AG04450 (cell line): ENCODE data around the gene GRXCR1. TPM values are rescaled to one million over a fixed set of nuclear protein-coding genes. Genes with fewer than 3 reads are reported as not detected.

Experiments
- CTCF ChIA-PET: fragments of 300-600, 350-600 bp; formaldehyde crosslinking; extraction: SDS; loops from one replicate; lab custom pipeline; 2022; ENCODE audit warnings: antibody characterized with exemption, inconsistent platforms; lab: Charles Lee
- POLR2A ChIA-PET: fragments of 350-600 bp; formaldehyde crosslinking; extraction: SDS; loops from one replicate; lab custom pipeline; 2021; ENCODE audit warnings: antibody characterized with exemption, inconsistent platforms; lab: Yijun Ruan, JAX
- DNase-seq: peaks from one replicate; pipeline ENCODE4 v3.0.0-alpha.2; 2011; ENCODE audit warnings: low read depth, low spot score
- H3K27ac ChIP-seq: one replicate; pipeline ENCODE4 v1.5.1; 2012; ENCODE audit warnings: low read depth, low read length, control low read depth
- H3K27me3 ChIP-seq: one replicate; pipeline ENCODE4 v1.6.0; 2012; ENCODE audit warnings: low read length; ENCODE audit not compliant: control insufficient read depth, insufficient read depth
- H3K4me3 ChIP-seq: 2 replicates; pipeline ENCODE4 v1.5.1; 2011; ENCODE audit warnings: mild to moderate bottlenecking, low read depth, low read length, control low read depth
- H3K9me3 ChIP-seq: 2 replicates; pipeline ENCODE4 v1.5.1; 2012; ENCODE audit warnings: low read length; ENCODE audit not compliant: control insufficient read depth, insufficient read depth
- CTCF ChIP-seq: IDR thresholded peaks from 2 replicates; pipeline ENCODE4 v1.5.1; 2011; ENCODE audit warnings: low read depth, low read length, control low read depth, inconsistent platforms
- polyA plus RNA-seq: library from polyadenylated mRNA; depleted of rRNA; stranded (reverse); fragments of >200 nt; gene quantifications from 2 replicates; pipeline ENCODE4 v1.2.3, GENCODE V29; 2011

The GRXCR1 gene
- polyA plus RNA-seq, 1 experiment, result not detected

GRCh38 chr4:42945874-42946273 is 53.4 kb downstream of the GRXCR1 start:
- no peak for TF ChIP-seq CTCF
- no peak overlapping the region for H3K27ac ChIP-seq
- H3K9me3 ChIP-seq, result no peaks in the 10 kb centered on the region
- POLR2A ChIA-PET, result no interaction called here
- DNase-seq, result no peak
- CTCF ChIA-PET, result no interaction called here
- no peak overlapping the region for H3K4me3 ChIP-seq
- no peaks in the 10 kb centered on the region for H3K27me3 ChIP-seq

GRCh38 chr4:42953321-42953720 is 60.8 kb downstream of the GRXCR1 start:
- ChIA-PET CTCF (no interaction called here), POLR2A (no interaction called here)
- DNase-seq, result no peak
- no peak for TF ChIP-seq CTCF
- Histone ChIP-seq H3K4me3 (no peak overlapping the region), H3K9me3 (no peaks in the 10 kb centered on the region), H3K27ac (no peak overlapping the region), H3K27me3 (no peaks in the 10 kb centered on the region)

GRCh38 chr4:42954963-42955669 is 62.6 kb downstream of the GRXCR1 start:
- TF ChIP-seq CTCF, result no peak
- CTCF ChIA-PET, result no interaction called here
- Histone ChIP-seq H3K9me3 (no peaks in the 10 kb centered on the region), H3K27ac (no peak overlapping the region), H3K4me3 (no peak overlapping the region), H3K27me3 (no peaks in the 10 kb centered on the region)
- DNase-seq, result no peak
- POLR2A ChIA-PET, result no interaction called here

GRCh38 chr4:42955746-42956505 is 63.4 kb downstream of the GRXCR1 start:
- ChIA-PET POLR2A (no interaction called here), CTCF (no interaction called here)
- Histone ChIP-seq H3K9me3 (no peaks in the 10 kb centered on the region), H3K27me3 (no peaks in the 10 kb centered on the region), H3K27ac (no peak overlapping the region), H3K4me3 (no peak overlapping the region)
- no peak for DNase-seq
- no peak for TF ChIP-seq CTCF

GRCh38 chr4:42965326-42965725 is 72.8 kb downstream of the GRXCR1 start:
- Histone ChIP-seq H3K27me3 (no peaks in the 10 kb centered on the region), H3K27ac (no peak overlapping the region), H3K9me3 (no peaks in the 10 kb centered on the region), H3K4me3 (no peak overlapping the region)
- CTCF ChIA-PET, result no interaction called here
- no peak for DNase-seq
- TF ChIP-seq CTCF, result no peak
- POLR2A ChIA-PET, result no interaction called here
